RWPE1 (cell line): Measurements from ENCODE around the gene IFT81.

Source experiments
- CTCF ChIA-PET: fragments of 350-600 bp; sonication (Branson Sonifier 250); formaldehyde crosslinking; extraction: SDS; loops from one replicate; lab custom pipeline; 2021; lab: Yijun Ruan, JAX
- POLR2A ChIA-PET: fragments of 400-600 bp; formaldehyde crosslinking; extraction: SDS; loops from one replicate; lab custom pipeline; 2020; ENCODE audit warnings: antibody characterized with exemption; ENCODE audit not compliant: low non-redundant PET; lab: Yijun Ruan, JAX
- DNase-seq: peaks from one replicate; pipeline ENCODE4 v3.0.0; 2012; ENCODE audit warnings: low spot score
- H3K27ac ChIP-seq: fragments of 450-650 bp; 2 replicates; pipeline ENCODE4 v1.5.1; 2017
- TF ChIP-seq, protein P1 (sequence below): fragments of 450-650 bp; conservative IDR thresholded peaks from 2 replicates; pipeline ENCODE4 v1.5.1; 2017; ENCODE audit warnings: low read depth, mild to moderate bottlenecking

IFT81 gene

DNA sequence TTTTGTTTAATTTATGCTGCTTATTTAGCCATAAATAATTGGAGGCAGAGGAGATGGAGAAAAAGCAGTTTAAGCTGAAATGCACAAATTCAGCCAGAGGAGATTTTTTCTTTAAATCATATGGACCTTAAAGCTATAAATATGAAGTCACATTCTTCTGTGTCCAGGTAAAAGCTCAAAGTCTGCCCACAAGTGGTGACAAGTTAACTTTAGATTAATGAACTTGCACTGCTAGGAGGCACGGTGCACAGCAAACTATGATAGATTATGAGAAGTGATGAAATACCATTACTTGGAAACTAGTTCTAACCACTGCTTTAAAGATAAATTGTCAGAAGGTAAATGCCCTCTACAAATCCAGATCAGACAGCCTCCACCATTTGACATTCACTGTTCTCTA, 69.0 kb downstream of the IFT81 start:
- CTCF ChIA-PET: no interaction called here
- POLR2A ChIA-PET: interaction anchor here (0.7 kb wide), 1 partner anchor 96 kb away, joined by 4 read pairs; no protein-coding TSS in a partner anchor

DNA sequence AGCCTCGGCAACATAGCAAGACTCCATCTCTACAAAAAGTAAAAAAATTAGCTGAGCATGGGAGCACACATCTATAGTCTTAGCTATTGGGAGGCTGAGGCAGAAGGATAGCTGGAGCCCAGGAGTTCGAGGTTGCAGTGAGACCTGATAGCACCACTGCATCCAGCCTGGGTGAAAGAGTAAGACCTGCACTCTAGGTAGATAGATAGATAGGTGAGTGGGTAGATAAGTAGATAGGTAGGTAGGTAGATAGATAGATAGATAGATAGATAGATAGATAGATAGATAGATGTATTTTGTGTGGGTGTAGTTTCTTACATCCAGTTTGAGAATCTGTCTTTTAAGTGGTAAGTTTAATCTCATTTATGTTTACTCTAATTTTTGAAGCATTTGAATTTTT, 72.8 kb downstream of the IFT81 start:
- POLR2A ChIA-PET: no interaction called here
- H3K27ac ChIP-seq: no peak overlapping the region
- TF ChIP-seq, protein P1, sequence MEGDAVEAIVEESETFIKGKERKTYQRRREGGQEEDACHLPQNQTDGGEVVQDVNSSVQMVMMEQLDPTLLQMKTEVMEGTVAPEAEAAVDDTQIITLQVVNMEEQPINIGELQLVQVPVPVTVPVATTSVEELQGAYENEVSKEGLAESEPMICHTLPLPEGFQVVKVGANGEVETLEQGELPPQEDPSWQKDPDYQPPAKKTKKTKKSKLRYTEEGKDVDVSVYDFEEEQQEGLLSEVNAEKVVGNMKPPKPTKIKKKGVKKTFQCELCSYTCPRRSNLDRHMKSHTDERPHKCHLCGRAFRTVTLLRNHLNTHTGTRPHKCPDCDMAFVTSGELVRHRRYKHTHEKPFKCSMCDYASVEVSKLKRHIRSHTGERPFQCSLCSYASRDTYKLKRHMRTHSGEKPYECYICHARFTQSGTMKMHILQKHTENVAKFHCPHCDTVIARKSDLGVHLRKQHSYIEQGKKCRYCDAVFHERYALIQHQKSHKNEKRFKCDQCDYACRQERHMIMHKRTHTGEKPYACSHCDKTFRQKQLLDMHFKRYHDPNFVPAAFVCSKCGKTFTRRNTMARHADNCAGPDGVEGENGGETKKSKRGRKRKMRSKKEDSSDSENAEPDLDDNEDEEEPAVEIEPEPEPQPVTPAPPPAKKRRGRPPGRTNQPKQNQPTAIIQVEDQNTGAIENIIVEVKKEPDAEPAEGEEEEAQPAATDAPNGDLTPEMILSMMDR: no peak
- CTCF ChIA-PET: interaction anchor here (0.7 kb wide), 1 partner anchor 27 kb away, joined by 3 read pairs; no protein-coding TSS in a partner anchor
- no peak for DNase-seq

More for the DNA sequence above, 69.0 kb downstream of the IFT81 start:
- TF ChIP-seq, protein P1: no peak
- H3K27ac ChIP-seq: no peak overlapping the region
- DNase-seq: no peak

DNA sequence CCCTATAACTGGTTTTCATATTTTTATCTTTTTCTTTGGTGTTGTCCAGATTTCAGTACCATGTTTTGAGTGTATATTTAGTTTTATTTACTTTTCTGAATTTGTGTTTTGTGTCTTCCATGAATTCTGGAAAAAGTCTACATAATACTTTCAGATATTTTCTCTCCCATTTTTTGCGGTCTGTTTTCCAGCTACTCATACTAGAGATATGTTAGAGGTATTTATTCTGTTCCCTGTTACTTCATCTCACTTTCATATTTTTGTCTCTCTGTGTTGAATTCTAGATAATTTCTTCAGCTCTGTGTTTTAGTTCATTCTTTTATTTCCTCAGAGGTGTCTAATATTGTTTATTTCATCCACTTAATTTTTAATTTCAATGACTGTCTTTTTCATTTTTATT, 74.2 kb downstream of the IFT81 start:
- CTCF ChIA-PET: no interaction called here
- no peak overlapping the region for H3K27ac ChIP-seq
- no peak for DNase-seq
- TF ChIP-seq, protein P1: no peak
- POLR2A ChIA-PET: no interaction called here

- H3K27ac ChIP-seq: no peak overlapping the region
Observed at GRCh38 chr12:110199339-110200123, 75.4 kb downstream of the IFT81 start.

DNA sequence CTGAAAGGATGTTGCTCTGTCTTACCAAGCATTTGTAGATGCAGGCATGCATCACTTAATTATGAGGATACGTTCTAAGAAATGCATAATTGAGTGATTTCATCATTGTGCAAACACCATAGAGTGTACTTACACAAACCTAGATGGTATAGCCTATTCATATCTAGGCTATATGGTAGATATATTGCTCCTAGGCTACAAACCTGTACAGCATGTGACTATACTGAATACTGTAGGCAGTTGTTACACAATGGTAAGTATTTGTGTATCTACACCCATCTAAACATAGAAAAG, 75.9 kb downstream of the IFT81 start:
- TF ChIP-seq, protein P1: no peak
- H3K27ac ChIP-seq: no peak overlapping the region
- CTCF ChIA-PET: no interaction called here
- POLR2A ChIA-PET: no interaction called here
- DNase-seq: no peak

More at GRCh38 chr12:110199339-110200123, 75.4 kb downstream of the IFT81 start:
- POLR2A ChIA-PET: no interaction called here
- CTCF ChIA-PET: no interaction called here
- TF ChIP-seq, protein P1: no peak
- DNase-seq: peak; percentile 2

DNA sequence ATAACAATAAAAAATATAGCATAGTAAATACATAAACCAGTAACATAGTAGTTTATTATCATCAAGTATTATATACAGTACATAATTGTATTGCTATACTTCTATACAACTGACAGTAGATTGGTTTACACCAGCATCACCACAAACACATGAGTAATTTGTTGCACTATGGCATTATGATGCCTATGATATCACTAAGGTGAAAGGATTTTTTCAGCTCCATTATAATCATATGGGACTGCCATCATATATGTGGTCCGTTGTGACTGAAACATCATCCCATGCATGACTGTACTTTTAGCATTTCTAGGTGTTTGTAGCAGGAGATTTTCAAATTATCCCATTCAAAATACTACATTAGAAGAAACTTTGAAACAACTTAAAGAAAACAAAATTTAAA, 77.8 kb downstream of the IFT81 start:
- TF ChIP-seq, protein P1: no peak
- DNase-seq: no peak
- H3K27ac ChIP-seq: no peak overlapping the region
- ChIA-PET CTCF (interaction anchor here (0.5 kb wide), 1 partner anchor 332 kb away, joined by 3 read pairs; no protein-coding TSS in a partner anchor), POLR2A (no interaction called here)
